HEK293 (cell line): ENCODE data around the gene MGMT.
A peak's percentile ranks its signal among the peaks of the same experiment; 100 is the strongest.

Source experiments
- CTCF ChIA-PET: fragments of 350-600 bp; formaldehyde crosslinking; extraction: SDS; loops from one replicate; lab custom pipeline; 2021; ENCODE audit warnings: antibody characterized with exemption; lab: Yijun Ruan, JAX
- POLR2A ChIA-PET: fragments of 300-600 bp; formaldehyde crosslinking; extraction: SDS; loops from one replicate; lab custom pipeline; 2020; ENCODE audit warnings: antibody characterized with exemption, inconsistent platforms; lab: Yijun Ruan, JAX
- H3K27ac ChIP-seq: fragments of 200-500 bp; sonication (Bioruptor generic); 2 replicates; pipeline ENCODE4 v1.5.1; 2014; ENCODE audit warnings: low read depth, low read length, control low read depth, inconsistent platforms; ENCODE audit errors: extremely low read depth
- H3K36me3 ChIP-seq, 2 experiments: fragments of 200-500 bp in 1 of 2; sonication (Bioruptor generic) in 1 of 2; 1 replicate in 1 of 2; 2 replicates in 1 of 2; pipeline ENCODE4 v1.5.1; 2014 to 2017; ENCODE audit warnings: inconsistent platforms in 2 of 2, low read length in 2 of 2; ENCODE audit not compliant: control insufficient read depth in 2 of 2, insufficient read depth in 1 of 2
- H3K4me1 ChIP-seq: fragments of 200-500 bp; sonication (Bioruptor generic); 2 replicates; pipeline ENCODE4 v1.5.1; 2014; ENCODE audit warnings: mild to moderate bottlenecking, low read length, inconsistent platforms; ENCODE audit not compliant: control insufficient read depth, insufficient read depth
- H3K4me3 ChIP-seq: 2 replicates; pipeline ENCODE4 v1.5.1; 2011; ENCODE audit warnings: low read depth, mild to moderate bottlenecking, control low read depth, low read length, moderate library complexity
- H3K9me3 ChIP-seq: fragments of 200-500 bp; sonication (Bioruptor generic); 2 replicates; pipeline ENCODE4 v1.5.1; 2014; ENCODE audit warnings: low read depth, low read length, inconsistent platforms; ENCODE audit not compliant: control insufficient read depth, insufficient read depth
- BCL11A ChIP-seq: fragments of 450-650 bp; formaldehyde crosslinking; IDR thresholded peaks from 2 replicates; pipeline ENCODE4 v1.5.1; 2016; ENCODE audit warnings: low read depth, missing biosample characterization, missing genetic modification characterization
- BCL11B ChIP-seq: fragments of 450-650 bp; formaldehyde crosslinking; IDR thresholded peaks from 2 replicates; pipeline ENCODE4 v1.5.1; 2016; ENCODE audit warnings: low read depth, missing biosample characterization, missing genetic modification characterization
- EGR2 ChIP-seq: fragments of 450-650 bp; formaldehyde crosslinking; IDR thresholded peaks from 2 replicates; pipeline ENCODE4 v1.5.1; 2016; ENCODE audit warnings: low read depth, missing biosample characterization, missing genetic modification characterization
- GFI1B ChIP-seq: fragments of 450-650 bp; formaldehyde crosslinking; IDR thresholded peaks from 2 replicates; pipeline ENCODE4 v1.5.1; 2016; ENCODE audit warnings: missing biosample characterization, missing genetic modification characterization
- GLIS1 ChIP-seq: fragments of 450-650 bp; formaldehyde crosslinking; IDR thresholded peaks from 2 replicates; pipeline ENCODE4 v1.5.1; 2016; ENCODE audit warnings: missing biosample characterization, missing genetic modification characterization
- HOXA7 ChIP-seq: sonication (generic); formaldehyde crosslinking; IDR thresholded peaks from 2 replicates; pipeline ENCODE4 v1.8.1; 2022; ENCODE audit warnings: missing genetic modification reagents, borderline replicate concordance
- SALL2 ChIP-seq: fragments of 450-650 bp; formaldehyde crosslinking; IDR thresholded peaks from 2 replicates; pipeline ENCODE4 v1.5.0; 2017; ENCODE audit warnings: missing biosample characterization, mild to moderate bottlenecking, missing genetic modification characterization, borderline replicate concordance
- TCF7L2 ChIP-seq: IDR thresholded peaks from 2 replicates; pipeline ENCODE4 v1.6.1; 2011; ENCODE audit warnings: low read depth, mild to moderate bottlenecking, inconsistent platforms, low read length, moderate library complexity, borderline replicate concordance
- WT1 ChIP-seq: fragments of 450-650 bp; formaldehyde crosslinking; IDR thresholded peaks from 2 replicates; pipeline ENCODE4 v1.5.1; 2016; ENCODE audit warnings: missing biosample characterization, missing genetic modification characterization
- ZNF112 ChIP-seq: fragments of 450-650 bp; formaldehyde crosslinking; IDR thresholded peaks from 2 replicates; pipeline ENCODE4 v1.5.0; 2017; ENCODE audit warnings: missing biosample characterization, missing genetic modification characterization
- ZNF132 ChIP-seq: fragments of 450-650 bp; formaldehyde crosslinking; IDR thresholded peaks from 2 replicates; pipeline ENCODE4 v1.5.1; 2017; ENCODE audit warnings: missing biosample characterization, missing genetic modification characterization, borderline replicate concordance
- ZNF2 ChIP-seq: fragments of 450-650 bp; formaldehyde crosslinking; IDR thresholded peaks from 2 replicates; pipeline ENCODE4 v1.5.1; 2016; ENCODE audit warnings: missing biosample characterization, missing genetic modification characterization
- ZNF398 ChIP-seq: fragments of 450-650 bp; formaldehyde crosslinking; IDR thresholded peaks from 2 replicates; pipeline ENCODE4 v1.5.1; 2017; ENCODE audit warnings: missing biosample characterization, missing genetic modification characterization
- ZNF548 ChIP-seq: fragments of 450-650 bp; formaldehyde crosslinking; IDR thresholded peaks from 2 replicates; pipeline ENCODE4 v1.5.1; 2016; ENCODE audit warnings: missing biosample characterization, missing genetic modification characterization
- ZNF596 ChIP-seq: fragments of 450-650 bp; IDR thresholded peaks from 2 replicates; pipeline ENCODE4 v1.5.0; 2018; ENCODE audit warnings: missing biosample characterization, mild to moderate bottlenecking, missing genetic modification characterization, moderate library complexity
- ZNF621 ChIP-seq: fragments of 450-650 bp; formaldehyde crosslinking; IDR thresholded peaks from 2 replicates; pipeline ENCODE4 v1.5.1; 2017; ENCODE audit warnings: missing biosample characterization, missing genetic modification characterization
- ZNF645 ChIP-seq: fragments of 450-650 bp; formaldehyde crosslinking; IDR thresholded peaks from 2 replicates; pipeline ENCODE4; 2016; ENCODE audit warnings: missing biosample characterization, missing genetic modification characterization
- ZNF654 ChIP-seq: fragments of 450-650 bp; formaldehyde crosslinking; IDR thresholded peaks from 2 replicates; pipeline ENCODE4 v1.5.1; 2016; ENCODE audit warnings: low read depth, missing biosample characterization, missing genetic modification characterization
- ZSCAN30 ChIP-seq: fragments of 450-650 bp; IDR thresholded peaks from 2 replicates; pipeline ENCODE4 v1.5.1; 2018; ENCODE audit warnings: missing biosample characterization, mild to moderate bottlenecking, missing genetic modification characterization, moderate library complexity
- ZSCAN4 ChIP-seq: fragments of 450-650 bp; formaldehyde crosslinking; IDR thresholded peaks from 2 replicates; pipeline ENCODE4 v1.5.1; 2017; ENCODE audit warnings: missing biosample characterization, missing genetic modification characterization

The MGMT gene

GRCh38 chr10:129656642-129657041 lies 189.6 kb downstream of the MGMT start (continued):
- TF ChIP-seq HOXA7 (CRISPR knock-in tag) (no peak), BCL11B (tag by site-specific recombination) (no peak), ZNF132 (tag by site-specific recombination) (no peak), TCF7L2 (no peak), GFI1B (tag by site-specific recombination) (no peak)

- CTCF ChIA-PET, result interaction anchor here (0.9 to 2.2 kb wide), 4 partner anchors 8 to 624 kb away, joined by 3 to 18 read pairs (median 4); no protein-coding TSS in a partner anchor
- Histone ChIP-seq H3K4me1 (no peaks in the 10 kb centered on the region; the same call in 1 of the 2 replicates), H3K4me3 (no peak overlapping the region), H3K27ac (no peak overlapping the region), H3K36me3 (no peaks in the 10 kb centered on the region)
- TF ChIP-seq ZNF398 (tag by site-specific recombination) (peak; percentile 43; the same call in 1 of the 2 replicates), WT1 (no peak), ZNF596 (tag by site-specific recombination) (no peak), SALL2 (tag by site-specific recombination) (no peak), ZNF621 (no peak), GLIS1 (no peak), BCL11A (no peak), ZSCAN30 (tag by site-specific recombination) (no peak), ZSCAN4 (tag by site-specific recombination) (peak; percentile 79), EGR2 (tag by site-specific recombination) (no peak), ZNF645 (tag by site-specific recombination) (no peak), ZNF548 (no peak)
- TF ChIP-seq, all 188 proteins: peak for 2
- no peaks in the 10 kb centered on the region for H3K9me3 ChIP-seq
- POLR2A ChIA-PET, result no interaction called here
These were observed 190.4 kb downstream of the MGMT start for GRCh38 chr10:129657297-129658017.

GRCh38 chr10:129658376-129659072 lies 191.5 kb downstream of the MGMT start:
- H3K36me3 ChIP-seq, result no peaks in the 10 kb centered on the region
- no peaks in the 10 kb centered on the region; the same call in 1 of the 2 replicates for H3K4me1 ChIP-seq
- ChIA-PET CTCF (interaction anchor here (0.5 to 2.2 kb wide), 16 partner anchors 9 to 1447 kb away, joined by 3 to 18 read pairs (median 3); no protein-coding TSS in a partner anchor), POLR2A (no interaction called here)
- TF ChIP-seq ZNF2 (tag by site-specific recombination) (0 out of 2 replicates have a peak, but pooled peaks have one; percentile 20), ZNF112 (tag by site-specific recombination) (no peak), ZNF654 (tag by site-specific recombination) (0 out of 2 replicates have a peak, but pooled peaks have one; percentile 16)
- no peaks in the 10 kb centered on the region for H3K9me3 ChIP-seq
- no peak overlapping the region for H3K27ac ChIP-seq
- H3K4me3 ChIP-seq, result no peak overlapping the region
